ENCODE measurements around the gene PCDHGA7. TPM values are rescaled to one million over a fixed set of nuclear protein-coding genes. Genes with fewer than 3 reads are reported as not detected.
A peak's percentile ranks its signal among the peaks of the same experiment; 100 is the strongest.
"Not testable (repeated sequence)": the region's sequence is repeated elsewhere in the genome, so short reads cannot be mapped to it uniquely, and the experiment has no call there.

PCDHGA7 gene
- polyA plus RNA-seq, 1 experiment, result 2.7 TPM

DNA sequence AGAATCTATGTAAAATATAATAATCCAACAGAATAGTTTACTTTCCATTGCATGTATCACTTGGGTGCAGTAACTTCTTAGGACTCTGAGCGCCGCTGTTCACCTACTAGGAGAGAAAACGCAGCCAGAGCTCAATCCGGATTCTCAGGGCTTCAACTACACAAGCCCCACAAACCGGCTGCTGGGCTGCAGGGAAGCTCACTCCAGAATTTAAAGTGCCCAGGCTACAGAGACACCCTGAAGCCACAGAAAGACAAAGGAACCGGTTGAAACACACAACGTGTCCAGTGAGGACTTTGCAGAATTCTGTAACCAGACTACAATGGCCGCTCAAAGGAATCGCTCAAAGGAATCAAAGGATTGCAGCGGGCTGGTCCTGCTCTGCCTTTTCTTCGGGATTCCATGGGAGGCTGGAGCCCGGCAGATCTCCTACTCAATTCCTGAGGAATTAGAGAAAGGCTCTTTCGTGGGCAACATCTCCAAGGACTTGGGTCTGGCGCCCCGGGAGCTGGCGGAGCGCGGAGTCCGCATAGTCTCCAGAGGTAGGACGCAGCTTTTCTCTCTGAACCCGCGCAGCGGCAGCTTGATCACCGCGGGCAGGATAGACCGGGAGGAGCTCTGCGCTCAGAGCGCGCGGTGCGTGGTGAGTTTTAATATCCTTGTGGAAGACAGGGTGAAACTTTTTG is 30.5 kb downstream of the PCDHGA7 start, which contains the start of gene PCDHGA10:
Gene PCDHGA10, plus strand, starts transcription at position 134 of the 686 bp plus-strand sequence. Its CDS starts 189 bp downstream, at position 323.
- no peak for DNase-seq (ENCODE audit: low read depth, low spot score)
- TF ChIP-seq, protein P1, sequence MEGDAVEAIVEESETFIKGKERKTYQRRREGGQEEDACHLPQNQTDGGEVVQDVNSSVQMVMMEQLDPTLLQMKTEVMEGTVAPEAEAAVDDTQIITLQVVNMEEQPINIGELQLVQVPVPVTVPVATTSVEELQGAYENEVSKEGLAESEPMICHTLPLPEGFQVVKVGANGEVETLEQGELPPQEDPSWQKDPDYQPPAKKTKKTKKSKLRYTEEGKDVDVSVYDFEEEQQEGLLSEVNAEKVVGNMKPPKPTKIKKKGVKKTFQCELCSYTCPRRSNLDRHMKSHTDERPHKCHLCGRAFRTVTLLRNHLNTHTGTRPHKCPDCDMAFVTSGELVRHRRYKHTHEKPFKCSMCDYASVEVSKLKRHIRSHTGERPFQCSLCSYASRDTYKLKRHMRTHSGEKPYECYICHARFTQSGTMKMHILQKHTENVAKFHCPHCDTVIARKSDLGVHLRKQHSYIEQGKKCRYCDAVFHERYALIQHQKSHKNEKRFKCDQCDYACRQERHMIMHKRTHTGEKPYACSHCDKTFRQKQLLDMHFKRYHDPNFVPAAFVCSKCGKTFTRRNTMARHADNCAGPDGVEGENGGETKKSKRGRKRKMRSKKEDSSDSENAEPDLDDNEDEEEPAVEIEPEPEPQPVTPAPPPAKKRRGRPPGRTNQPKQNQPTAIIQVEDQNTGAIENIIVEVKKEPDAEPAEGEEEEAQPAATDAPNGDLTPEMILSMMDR (IDR thresholded peaks at IDR 0.05; ENCODE audit: low read depth, low read length), result peak; percentile 77
- POLR2A ChIA-PET, result interaction anchor here (0.9 to 1.8 kb wide), 3 partner anchors 112 to 151 kb away, joined by 3 to 5 read pairs (median 4); no protein-coding TSS in a partner anchor

DNA sequence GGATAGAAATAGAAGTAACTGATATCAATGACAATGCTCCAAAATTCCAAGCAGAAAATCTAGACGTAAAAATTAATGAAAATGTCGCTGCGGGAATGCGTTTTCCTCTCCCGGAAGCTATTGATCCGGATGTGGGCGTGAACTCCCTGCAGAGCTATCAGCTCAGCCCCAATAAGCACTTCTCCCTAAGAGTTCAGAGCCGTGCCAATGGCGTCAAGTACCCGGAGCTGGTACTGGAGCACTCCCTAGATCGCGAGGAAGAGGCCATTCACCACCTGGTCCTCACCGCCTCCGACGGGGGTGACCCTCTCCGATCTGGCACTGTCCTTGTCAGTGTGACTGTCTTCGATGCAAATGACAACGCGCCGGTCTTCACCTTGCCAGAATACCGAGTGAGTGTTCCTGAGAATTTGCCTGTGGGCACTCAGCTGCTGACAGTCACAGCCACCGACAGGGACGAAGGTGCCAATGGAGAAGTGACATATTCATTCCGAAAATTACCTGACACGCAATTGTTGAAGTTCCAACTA is 31.1 kb downstream of the PCDHGA7 start:
- Histone ChIP-seq H3K4me3 (ENCODE audit: low read depth, low read length) (peak overlapping the region; percentile 58), H3K27ac (ENCODE audit: low read depth, low read length) (no peak overlapping the region), H3K27me3 (ENCODE audit: control insufficient read depth, insufficient read depth, low read length) (no peaks in the 10 kb centered on the region), H3K9me3 (ENCODE audit: control insufficient read depth, insufficient read depth, low read length) (peaks cover 62% of the 10 kb centered on the region)
- TF ChIP-seq, protein P1 (IDR thresholded peaks at IDR 0.05; ENCODE audit: low read depth, low read length), result no peak
- POLR2A ChIA-PET, result interaction anchor here (0.9 to 1.8 kb wide), 3 partner anchors 111 to 151 kb away, joined by 3 to 5 read pairs (median 4); no protein-coding TSS in a partner anchor
- CTCF ChIA-PET, result interaction anchor here (0.7 to 5.0 kb wide), 23 partner anchors 11 to 155 kb away, joined by 3 to 178 read pairs (median 4); partner anchors contain the start of genes PCDHGA12, PCDHGA9, PCDHGB1 and PCDHGB3
- DNase-seq (ENCODE audit: low read depth, low spot score), result no peak

More for the DNA sequence above, 30.5 kb downstream of the PCDHGA7 start, which contains the start of gene PCDHGA10:
- H3K27ac ChIP-seq (ENCODE audit: low read depth, low read length), result peak within 1 kb of the TSS; percentile 52
- peak within 1 kb of the TSS; percentile 58 for H3K4me3 ChIP-seq (ENCODE audit: low read depth, low read length)
- H3K27me3 ChIP-seq (ENCODE audit: control insufficient read depth, insufficient read depth, low read length), result no peaks in the 10 kb centered on the region
- peaks cover 62% of the 10 kb centered on the region for H3K9me3 ChIP-seq (ENCODE audit: control insufficient read depth, insufficient read depth, low read length)
- CTCF ChIA-PET, result interaction anchor here (0.7 to 5.0 kb wide), 33 partner anchors 8 to 178 kb away, joined by 3 to 178 read pairs (median 4); partner anchors contain the start of genes PCDHGA1, PCDHGA11, PCDHGA12 and PCDHGA4

DNA sequence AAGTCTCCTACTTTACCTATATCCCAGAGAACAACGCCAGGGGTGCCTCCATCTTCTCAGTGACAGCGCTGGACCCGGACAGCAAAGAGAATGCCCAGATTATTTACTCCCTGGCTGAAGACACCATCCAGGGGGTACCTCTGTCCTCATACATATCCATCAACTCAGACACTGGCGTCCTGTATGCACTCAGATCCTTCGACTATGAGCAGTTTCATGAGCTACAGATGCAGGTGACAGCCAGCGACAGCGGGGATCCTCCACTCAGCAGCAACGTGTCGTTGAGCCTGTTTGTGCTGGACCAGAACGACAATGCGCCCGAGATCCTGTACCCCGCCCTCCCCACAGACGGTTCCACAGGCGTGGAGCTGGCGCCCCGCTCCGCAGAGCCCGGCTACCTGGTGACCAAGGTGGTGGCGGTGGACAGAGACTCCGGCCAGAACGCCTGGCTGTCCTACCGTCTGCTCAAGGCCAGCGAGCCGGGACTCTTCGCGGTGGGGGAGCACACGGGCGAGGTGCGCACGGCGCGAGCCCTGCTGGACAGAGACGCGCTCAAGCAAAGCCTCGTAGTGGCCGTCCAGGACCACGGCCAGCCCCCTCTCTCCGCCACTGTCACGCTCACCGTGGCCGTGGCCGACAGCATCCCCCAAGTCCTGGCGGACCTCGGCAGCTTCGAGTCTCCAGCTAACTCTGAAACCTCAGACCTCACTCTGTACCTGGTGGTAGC is 32.2 kb downstream of the PCDHGA7 start:
- H3K27ac ChIP-seq (ENCODE audit: low read depth, low read length); POLR2A ChIA-PET; H3K27me3 ChIP-seq (ENCODE audit: control insufficient read depth, insufficient read depth, low read length); DNase-seq (ENCODE audit: low read depth, low spot score); H3K4me3 ChIP-seq (ENCODE audit: low read depth, low read length): not testable (repeated sequence)
- H3K9me3 ChIP-seq (ENCODE audit: control insufficient read depth, insufficient read depth, low read length), result peaks cover 63% of the 10 kb centered on the region
- CTCF ChIA-PET, result interaction anchor here (0.9 to 5.0 kb wide), 6 partner anchors 15 to 149 kb away, joined by 3 to 178 read pairs (median 20); partner anchors contain the start of genes PCDHGA12 and PCDHGB3

DNA sequence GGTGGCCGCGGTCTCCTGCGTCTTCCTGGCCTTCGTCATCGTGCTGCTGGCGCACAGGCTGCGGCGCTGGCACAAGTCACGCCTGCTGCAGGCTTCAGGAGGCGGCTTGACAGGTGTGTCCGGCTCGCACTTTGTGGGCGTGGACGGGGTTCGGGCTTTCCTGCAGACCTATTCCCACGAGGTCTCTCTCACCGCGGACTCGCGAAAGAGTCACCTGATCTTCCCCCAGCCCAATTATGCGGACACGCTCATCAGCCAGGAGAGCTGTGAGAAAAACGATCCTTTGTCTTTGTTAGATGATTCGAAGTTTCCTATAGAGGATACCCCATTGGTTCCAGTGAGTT is 32.7 kb downstream of the PCDHGA7 start:
- POLR2A ChIA-PET; H3K27me3 ChIP-seq (ENCODE audit: control insufficient read depth, insufficient read depth, low read length); H3K4me3 ChIP-seq (ENCODE audit: low read depth, low read length); DNase-seq (ENCODE audit: low read depth, low spot score); H3K27ac ChIP-seq (ENCODE audit: low read depth, low read length): not testable (repeated sequence)
- H3K9me3 ChIP-seq (ENCODE audit: control insufficient read depth, insufficient read depth, low read length), result peaks cover 61% of the 10 kb centered on the region
- CTCF ChIA-PET, result interaction anchor here (4.8 to 7.6 kb wide), 2 partner anchors 143 to 148 kb away, joined by 106 to 107 read pairs; no protein-coding TSS in a partner anchor

DNA sequence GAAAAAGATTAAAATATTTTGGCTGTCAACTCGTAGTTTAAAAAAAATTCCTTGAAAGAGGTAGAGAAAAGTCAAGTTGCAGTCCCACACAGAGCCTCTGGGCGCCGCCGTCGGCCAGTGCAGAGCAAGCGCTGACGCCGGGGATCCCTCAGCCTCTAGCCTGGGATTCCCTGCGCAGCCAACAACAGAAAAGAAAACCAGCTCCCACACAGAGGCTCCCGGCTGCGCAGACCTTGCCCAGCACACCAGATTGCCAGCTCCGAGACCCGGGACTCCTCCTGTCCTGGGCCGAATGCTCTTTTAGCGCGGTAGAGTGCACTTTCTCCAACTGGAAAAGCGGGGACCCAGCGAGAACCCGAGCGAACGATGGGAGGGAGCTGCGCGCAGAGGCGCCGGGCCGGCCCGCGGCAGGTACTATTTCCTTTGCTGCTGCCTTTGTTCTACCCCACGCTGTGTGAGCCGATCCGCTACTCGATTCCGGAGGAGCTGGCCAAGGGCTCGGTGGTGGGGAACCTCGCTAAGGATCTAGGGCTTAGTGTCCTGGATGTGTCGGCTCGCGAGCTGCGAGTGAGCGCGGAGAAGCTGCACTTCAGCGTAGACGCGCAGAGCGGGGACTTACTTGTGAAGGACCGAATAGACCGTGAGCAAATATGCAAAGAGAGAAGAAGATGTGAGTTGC is 35.1 kb downstream of the PCDHGA7 start, which contains the start of gene PCDHGB7:
Gene PCDHGB7, plus strand, starts transcription at position 184 of the 679 bp plus-strand sequence. Its CDS starts 183 bp downstream, at position 367.
- CTCF ChIA-PET, result interaction anchor here (0.5 to 7.6 kb wide), 21 partner anchors 10 to 149 kb away, joined by 3 to 107 read pairs (median 4); partner anchors contain the start of genes PCDHGA1, PCDHGA4, PCDHGA9 and PCDHGB5
- POLR2A ChIA-PET, result interaction anchor here (0.6 kb wide), 1 partner anchor 140 kb away, joined by 3 read pairs; no protein-coding TSS in a partner anchor
- not testable (repeated sequence) for H3K27me3 ChIP-seq (ENCODE audit: control insufficient read depth, insufficient read depth, low read length)
- DNase-seq (ENCODE audit: low read depth, low spot score), result peak; percentile 55
- Histone ChIP-seq H3K4me3 (ENCODE audit: low read depth, low read length) (peak within 1 kb of the TSS; percentile 57), H3K9me3 (ENCODE audit: control insufficient read depth, insufficient read depth, low read length) (peaks cover 73% of the 10 kb centered on the region), H3K27ac (ENCODE audit: low read depth, low read length) (peak within 1 kb of the TSS; percentile 65)
- TF ChIP-seq, protein P1 (IDR thresholded peaks at IDR 0.05; ENCODE audit: low read depth, low read length), result peak; percentile 78
